ENCODE measurements around the gene PCNX1. TPM values are rescaled to one million over a fixed set of nuclear protein-coding genes. Genes with fewer than 3 reads are reported as not detected.

PCNX1 gene
- total and polyA plus RNA-seq, 2 of the 4 experiments (the other 2 are of a cell fraction) = 15.0 to 43.7 TPM

DNA sequence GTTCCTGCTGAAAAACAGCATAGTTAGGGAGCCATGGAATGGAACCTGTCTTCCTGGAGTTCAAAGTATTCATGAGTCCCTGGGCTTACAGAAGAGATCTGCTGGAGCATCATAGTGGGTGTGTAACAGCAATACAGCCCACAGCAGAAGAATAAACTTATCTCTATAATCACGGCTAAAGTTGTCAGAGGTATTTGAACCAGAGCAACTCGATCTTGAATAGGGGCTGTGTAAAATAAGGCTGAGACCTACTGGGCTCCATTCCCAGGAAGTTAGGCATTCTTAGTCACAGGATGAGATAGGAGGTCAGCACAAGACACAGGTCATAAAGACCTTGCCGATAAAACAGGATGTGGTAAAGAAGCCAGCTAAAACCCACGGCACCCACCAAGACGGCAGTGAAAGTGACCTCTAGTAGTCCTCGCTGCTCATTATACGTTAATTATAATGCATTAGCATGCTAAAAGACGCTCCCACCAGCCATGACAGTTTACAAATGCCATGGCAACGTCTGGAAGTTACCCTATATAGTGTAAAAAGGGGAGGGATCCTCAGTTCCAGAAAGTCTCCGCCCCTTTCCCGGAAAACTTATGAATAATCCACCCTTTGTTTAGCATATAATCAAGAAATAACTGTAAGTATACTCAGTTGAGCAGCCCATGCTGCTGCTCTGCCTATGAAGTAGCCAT is 223.4 kb downstream of the PCNX1 start:
- DNase-seq (peak; percentile 88), ATAC-seq (ENCODE audit: low read depth) (peak; percentile 83)
- H3K14ac ChIP-seq (replicated peaks; ENCODE audit: low read depth, low read length) = peak overlapping the region; percentile 41; the same call in 1 of the 2 replicates
- H2AK5ac ChIP-seq (ENCODE audit: low read depth, low read length) = peak overlapping the region; percentile 63; the same call in 1 of the 2 replicates
- no peaks in the 10 kb centered on the region for H3K36me3 ChIP-seq (ENCODE audit: control insufficient read depth, insufficient read depth, low read length)
- H2BK5ac ChIP-seq (ENCODE audit: low read depth, low read length, poor library complexity, severe bottlenecking) = peak overlapping the region; percentile 91
- intact Hi-C loops (cut with micrococcal nuclease) = loop anchor here (10.0 kb wide), 1 partner anchor 454 kb away; no protein-coding TSS in a partner anchor
- peak overlapping the region; percentile 71 to 92; a peak in 3 of 4 replicates for H4K8ac ChIP-seq (ENCODE audit: low read depth in 2 of 2, low read length in 2 of 2)
- H3K4me1 ChIP-seq (ENCODE audit: control insufficient read depth, insufficient read depth, low read length) = peaks cover 16% of the 10 kb centered on the region
- dilution Hi-C loops (cut with HindIII; ENCODE audit: low sequenced_read_pairs, unreplicated experiment) = no loop called here
- peak overlapping the region; percentile 62 for H3K18ac ChIP-seq (ENCODE audit: low read depth, low read length)
- H3K79me1 ChIP-seq (ENCODE audit: low read depth in 1 of 2, low read length in 2 of 2) = 0 out of 4 replicates have a peak, but pooled peaks cover 0 to 4% of the 10 kb centered on the region in 2 experiments
- H3K4me2 ChIP-seq (ENCODE audit: low read depth, low read length) = peak overlapping the region; percentile 77
- peak overlapping the region; percentile 57 for H3K4ac ChIP-seq (ENCODE audit: low read depth, low read length)
- H3K27me3 ChIP-seq (ENCODE audit: control insufficient read depth, insufficient read depth, low read length) = no peaks in the 10 kb centered on the region
- H3K4me3 ChIP-seq (ENCODE audit: insufficient read depth, low read depth, low read length) = peak overlapping the region; percentile 25
- H4K5ac ChIP-seq (ENCODE audit: low read depth, low read length) = peak overlapping the region; percentile 71
- peak overlapping the region; percentile 43 for H2BK20ac ChIP-seq (ENCODE audit: low read depth, low read length)
- POLR2A ChIA-PET (ENCODE audit: unreplicated experiment) = no interaction called here
- in situ Hi-C loops (cut with MboI; ENCODE audit: low sequenced_read_pairs) = loop anchor here (10.0 kb wide), 1 partner anchor 724 kb away; no protein-coding TSS in a partner anchor
- WGBS, 2 experiments (ENCODE audit: extremely low coverage in 2 of 2, insufficient read length in 1 of 2) = no CpG with 5 or more reads among the region's 11 CpGs
- H4K91ac ChIP-seq (ENCODE audit: insufficient read depth, low read depth, low read length) = peak overlapping the region; percentile 74
- no peaks in the 10 kb centered on the region for H3K9me1 ChIP-seq (ENCODE audit: insufficient read depth, low read length)
- CTCF ChIA-PET = no interaction called here
- peak overlapping the region; percentile 30; the same call in 1 of the 2 replicates for H3K23ac ChIP-seq (ENCODE audit: low read depth, low read length)
- peak overlapping the region; percentile 72 for H2AFZ ChIP-seq (replicated peaks; ENCODE audit: low read length, poor library complexity)
- H2AK9ac ChIP-seq (replicated peaks; ENCODE audit: low read depth, low read length, poor library complexity) = no peak overlapping the region
- peak overlapping the region; percentile 94 for H2BK120ac ChIP-seq (ENCODE audit: low read depth, low read length)
- H3K9me3 ChIP-seq (ENCODE audit: control insufficient read depth, insufficient read depth, low read length) = no peaks in the 10 kb centered on the region
- H3K27ac ChIP-seq (ENCODE audit: insufficient read depth, low read length) = peak overlapping the region; percentile 83
- no peaks in the 10 kb centered on the region for H4K20me1 ChIP-seq (ENCODE audit: insufficient read depth, low read length)
- peak overlapping the region; percentile 99 for H2BK15ac ChIP-seq (ENCODE audit: low read depth, low read length)
- no TSS peak for BruUV-seq (replicated peaks)
- H3K56ac ChIP-seq (ENCODE audit: extremely low read depth, insufficient read depth, low read length) = peak overlapping the region; percentile 31; the same call in 1 of the 2 replicates
- no peak overlapping the region for H3K9ac ChIP-seq (ENCODE audit: low read depth, low read length)
- no peak for TF ChIP-seq CEBPB (IDR thresholded peaks at IDR 0.05; ENCODE audit: low read depth, low read length)
- TF ChIP-seq FOS (IDR thresholded peaks at IDR 0.05; ENCODE audit: low read depth, low read length) = 0 out of 2 replicates have a peak, but pooled peaks have one; percentile 2
- no peak for TF ChIP-seq MXI1 (IDR thresholded peaks at IDR 0.05; ENCODE audit: borderline replicate concordance, low read depth, low read length)
- TF ChIP-seq RCOR1 (IDR thresholded peaks at IDR 0.05; ENCODE audit: insufficient replicate concordance, low read length) = peak; percentile 22
- TF ChIP-seq, protein P1, sequence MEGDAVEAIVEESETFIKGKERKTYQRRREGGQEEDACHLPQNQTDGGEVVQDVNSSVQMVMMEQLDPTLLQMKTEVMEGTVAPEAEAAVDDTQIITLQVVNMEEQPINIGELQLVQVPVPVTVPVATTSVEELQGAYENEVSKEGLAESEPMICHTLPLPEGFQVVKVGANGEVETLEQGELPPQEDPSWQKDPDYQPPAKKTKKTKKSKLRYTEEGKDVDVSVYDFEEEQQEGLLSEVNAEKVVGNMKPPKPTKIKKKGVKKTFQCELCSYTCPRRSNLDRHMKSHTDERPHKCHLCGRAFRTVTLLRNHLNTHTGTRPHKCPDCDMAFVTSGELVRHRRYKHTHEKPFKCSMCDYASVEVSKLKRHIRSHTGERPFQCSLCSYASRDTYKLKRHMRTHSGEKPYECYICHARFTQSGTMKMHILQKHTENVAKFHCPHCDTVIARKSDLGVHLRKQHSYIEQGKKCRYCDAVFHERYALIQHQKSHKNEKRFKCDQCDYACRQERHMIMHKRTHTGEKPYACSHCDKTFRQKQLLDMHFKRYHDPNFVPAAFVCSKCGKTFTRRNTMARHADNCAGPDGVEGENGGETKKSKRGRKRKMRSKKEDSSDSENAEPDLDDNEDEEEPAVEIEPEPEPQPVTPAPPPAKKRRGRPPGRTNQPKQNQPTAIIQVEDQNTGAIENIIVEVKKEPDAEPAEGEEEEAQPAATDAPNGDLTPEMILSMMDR (conservative IDR thresholded peaks at IDR 0.05; ENCODE audit: low read depth, low read length) = no peak
- no peak for TF ChIP-seq CHD1 (IDR thresholded peaks at IDR 0.05; ENCODE audit: low read depth, low read length)
- TF ChIP-seq, protein P2, sequence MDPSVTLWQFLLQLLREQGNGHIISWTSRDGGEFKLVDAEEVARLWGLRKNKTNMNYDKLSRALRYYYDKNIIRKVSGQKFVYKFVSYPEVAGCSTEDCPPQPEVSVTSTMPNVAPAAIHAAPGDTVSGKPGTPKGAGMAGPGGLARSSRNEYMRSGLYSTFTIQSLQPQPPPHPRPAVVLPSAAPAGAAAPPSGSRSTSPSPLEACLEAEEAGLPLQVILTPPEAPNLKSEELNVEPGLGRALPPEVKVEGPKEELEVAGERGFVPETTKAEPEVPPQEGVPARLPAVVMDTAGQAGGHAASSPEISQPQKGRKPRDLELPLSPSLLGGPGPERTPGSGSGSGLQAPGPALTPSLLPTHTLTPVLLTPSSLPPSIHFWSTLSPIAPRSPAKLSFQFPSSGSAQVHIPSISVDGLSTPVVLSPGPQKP (IDR thresholded peaks at IDR 0.05; ENCODE audit: borderline replicate concordance, low read depth, low read length) = no peak
- no peak for TF ChIP-seq SMC3 (IDR thresholded peaks at IDR 0.05; ENCODE audit: low read depth, low read length)
- no peak for TF ChIP-seq RAD21 (IDR thresholded peaks at IDR 0.05; ENCODE audit: low read length)
- TF ChIP-seq, protein P3, sequence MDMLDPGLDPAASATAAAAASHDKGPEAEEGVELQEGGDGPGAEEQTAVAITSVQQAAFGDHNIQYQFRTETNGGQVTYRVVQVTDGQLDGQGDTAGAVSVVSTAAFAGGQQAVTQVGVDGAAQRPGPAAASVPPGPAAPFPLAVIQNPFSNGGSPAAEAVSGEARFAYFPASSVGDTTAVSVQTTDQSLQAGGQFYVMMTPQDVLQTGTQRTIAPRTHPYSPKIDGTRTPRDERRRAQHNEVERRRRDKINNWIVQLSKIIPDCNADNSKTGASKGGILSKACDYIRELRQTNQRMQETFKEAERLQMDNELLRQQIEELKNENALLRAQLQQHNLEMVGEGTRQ (IDR thresholded peaks at IDR 0.05; ENCODE audit: low read depth, low read length) = no peak
- peak; percentile 85 for TF ChIP-seq BHLHE40 (IDR thresholded peaks at IDR 0.05; ENCODE audit: low read depth, low read length)
- TF ChIP-seq NFE2L2 (IDR thresholded peaks at IDR 0.05; ENCODE audit: low read depth, low read length) = no peak
- TF ChIP-seq MAFK (IDR thresholded peaks at IDR 0.05; ENCODE audit: low read depth, low read length) = no peak
- TF ChIP-seq RFX5 (IDR thresholded peaks at IDR 0.05; ENCODE audit: low read depth, low read length) = no peak
